Brain microvascular endothelial cell (primary cell): ENCODE data around the gene DAGLB.
A peak's percentile ranks its signal among the peaks of the same experiment; 100 is the strongest.

Source experiments
- DNase-seq: peaks from one replicate; pipeline ENCODE4 v3.0.0-alpha.2; 2020
- H3K27ac ChIP-seq: fragments of 250-450 bp; sonication (Bioruptor Pico); 2 replicates; pipeline ENCODE4 v1.5.1; 2020; ENCODE audit warnings: mild to moderate bottlenecking, moderate library complexity
- H3K27me3 ChIP-seq: fragments of 250-450 bp; sonication (Bioruptor Pico); replicated peaks from 2 replicates; pipeline ENCODE4 v1.5.1; 2020; ENCODE audit warnings: mild to moderate bottlenecking
- H3K36me3 ChIP-seq: fragments of 250-450 bp; sonication (Bioruptor Pico); replicated peaks from 2 replicates; pipeline ENCODE4 v1.5.1; 2020; ENCODE audit warnings: mild to moderate bottlenecking
- H3K4me3 ChIP-seq: 2 replicates; pipeline ENCODE4 v1.5.1; 2011; ENCODE audit warnings: low read depth, mild to moderate bottlenecking, control low read depth, low read length, moderate library complexity
- in situ Hi-C: cut with HindIII; loops from 2 replicates; pipeline ENCODE4 v1.10.0; 2017; ENCODE audit warnings: low sequenced_read_pairs, low pct_ligation_motif_present
- TF ChIP-seq, protein P1 (sequence below): IDR thresholded peaks from 2 replicates; pipeline ENCODE4 v1.5.1; 2011; ENCODE audit warnings: low read depth, mild to moderate bottlenecking, moderate library complexity, low read length, control low read depth, inconsistent platforms; ENCODE audit errors: missing control alignments

Gene DAGLB

DNA sequence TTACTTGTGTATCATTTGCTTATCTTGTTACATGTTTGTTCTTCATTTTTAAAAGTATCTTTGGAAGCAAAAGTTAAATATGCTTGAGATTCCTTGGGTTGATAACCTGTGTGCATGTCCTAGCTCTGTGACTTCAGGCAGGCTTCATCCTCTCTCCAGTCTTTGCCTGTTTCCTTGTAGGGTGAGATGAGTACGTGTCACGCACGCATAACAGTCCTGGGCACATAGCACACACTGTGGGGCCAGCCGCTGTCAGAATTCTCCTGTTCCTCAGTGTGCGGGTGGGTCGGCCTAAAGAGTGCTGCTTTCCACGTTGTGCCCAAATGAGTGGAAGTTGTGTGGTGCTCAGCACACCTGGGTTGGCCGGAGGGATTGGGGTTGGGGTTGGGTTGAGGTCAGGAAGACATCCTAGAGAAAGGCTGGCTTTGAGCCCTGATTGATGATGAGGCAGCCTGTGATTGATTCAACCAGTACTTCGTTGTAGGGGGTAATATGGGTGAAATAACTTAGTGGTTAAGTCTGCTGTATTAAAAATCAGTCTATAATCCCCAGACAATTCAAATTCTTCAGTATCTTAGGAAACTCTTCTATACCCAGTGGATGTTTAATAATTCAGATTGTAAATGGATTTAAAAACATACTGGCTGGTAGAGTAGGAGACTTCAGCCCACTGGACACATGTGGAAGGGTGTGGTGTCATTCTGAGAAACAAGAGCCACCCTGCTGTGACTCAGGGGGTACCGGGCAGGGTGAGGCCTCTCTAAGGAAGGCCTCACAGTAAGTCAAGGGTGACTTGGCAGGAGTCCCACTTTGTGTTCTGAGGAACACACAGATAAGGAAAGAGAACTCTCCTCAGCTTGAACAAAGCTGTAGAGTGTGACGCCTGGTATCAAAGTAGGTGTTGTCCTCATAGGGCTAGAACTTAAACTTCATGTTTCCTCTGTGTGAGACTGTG is 54.8 kb downstream of the DAGLB start:
- in situ Hi-C loops: no loop called here
- Histone ChIP-seq H3K27ac (peak overlapping the region; percentile 40), H3K4me3 (no peak overlapping the region), H3K36me3 (peaks cover 35% of the 10 kb centered on the region), H3K27me3 (no peaks in the 10 kb centered on the region)
- TF ChIP-seq, protein P1, sequence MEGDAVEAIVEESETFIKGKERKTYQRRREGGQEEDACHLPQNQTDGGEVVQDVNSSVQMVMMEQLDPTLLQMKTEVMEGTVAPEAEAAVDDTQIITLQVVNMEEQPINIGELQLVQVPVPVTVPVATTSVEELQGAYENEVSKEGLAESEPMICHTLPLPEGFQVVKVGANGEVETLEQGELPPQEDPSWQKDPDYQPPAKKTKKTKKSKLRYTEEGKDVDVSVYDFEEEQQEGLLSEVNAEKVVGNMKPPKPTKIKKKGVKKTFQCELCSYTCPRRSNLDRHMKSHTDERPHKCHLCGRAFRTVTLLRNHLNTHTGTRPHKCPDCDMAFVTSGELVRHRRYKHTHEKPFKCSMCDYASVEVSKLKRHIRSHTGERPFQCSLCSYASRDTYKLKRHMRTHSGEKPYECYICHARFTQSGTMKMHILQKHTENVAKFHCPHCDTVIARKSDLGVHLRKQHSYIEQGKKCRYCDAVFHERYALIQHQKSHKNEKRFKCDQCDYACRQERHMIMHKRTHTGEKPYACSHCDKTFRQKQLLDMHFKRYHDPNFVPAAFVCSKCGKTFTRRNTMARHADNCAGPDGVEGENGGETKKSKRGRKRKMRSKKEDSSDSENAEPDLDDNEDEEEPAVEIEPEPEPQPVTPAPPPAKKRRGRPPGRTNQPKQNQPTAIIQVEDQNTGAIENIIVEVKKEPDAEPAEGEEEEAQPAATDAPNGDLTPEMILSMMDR: no peak
- DNase-seq: peak; percentile 84

DNA sequence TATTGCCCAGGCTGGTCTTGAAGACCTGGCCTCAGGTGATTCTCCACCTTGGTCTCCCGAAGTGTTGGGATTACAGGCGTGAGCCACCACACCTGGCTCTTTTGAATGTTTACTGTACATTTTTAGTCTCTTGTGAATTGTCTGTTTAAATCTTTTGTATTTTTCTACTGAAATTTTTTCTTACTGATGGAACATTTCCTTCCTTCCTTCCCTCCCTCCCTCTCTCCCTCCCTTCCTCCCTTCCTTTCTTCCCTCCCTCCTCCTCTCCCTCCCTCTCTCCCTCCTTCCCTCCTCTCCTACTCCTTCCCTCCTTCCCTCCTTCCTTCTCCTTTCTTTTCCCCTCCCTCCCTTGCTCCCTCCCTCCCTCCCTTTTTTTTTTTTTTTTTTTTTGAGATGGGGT is 58.0 kb downstream of the DAGLB start:
- peaks cover 39% of the 10 kb centered on the region for H3K36me3 ChIP-seq
- TF ChIP-seq, protein P1: no peak
- H3K27ac ChIP-seq: no peak overlapping the region
- H3K27me3 ChIP-seq: no peaks in the 10 kb centered on the region
- no peak overlapping the region for H3K4me3 ChIP-seq
- in situ Hi-C loops: no loop called here
- DNase-seq: no peak

DNA sequence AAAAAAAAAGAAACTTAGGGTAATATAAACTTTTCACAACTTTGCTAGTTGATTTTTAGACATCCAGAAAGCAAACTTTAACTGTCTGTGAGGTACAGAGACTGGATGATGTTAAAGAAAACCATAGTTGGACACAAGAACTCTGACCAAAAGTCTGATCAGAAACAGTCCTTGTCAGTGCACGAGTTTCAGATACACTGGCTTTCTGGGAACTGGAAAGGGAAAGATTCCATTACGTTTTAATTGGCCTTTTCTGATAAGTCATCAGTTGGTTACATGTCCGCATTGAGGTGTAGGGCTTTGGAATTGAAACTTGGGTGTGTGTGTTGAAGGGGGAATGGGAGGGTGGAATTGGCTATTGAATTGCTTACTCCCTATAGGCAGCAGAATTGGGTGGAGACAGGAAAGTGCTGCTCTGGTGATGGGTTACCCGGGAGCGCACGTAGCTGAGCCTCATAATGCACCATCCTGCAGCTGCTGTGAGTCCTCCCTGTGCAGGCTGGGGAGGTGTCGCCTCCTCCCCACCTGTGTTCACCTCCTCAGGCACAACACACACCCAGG is 59.9 kb downstream of the DAGLB start:
- Histone ChIP-seq H3K4me3 (no peak overlapping the region), H3K27ac (no peak overlapping the region), H3K36me3 (peaks cover 33% of the 10 kb centered on the region), H3K27me3 (no peaks in the 10 kb centered on the region)
- no peak for DNase-seq
- TF ChIP-seq, protein P1: no peak
- in situ Hi-C loops: no loop called here

DNA sequence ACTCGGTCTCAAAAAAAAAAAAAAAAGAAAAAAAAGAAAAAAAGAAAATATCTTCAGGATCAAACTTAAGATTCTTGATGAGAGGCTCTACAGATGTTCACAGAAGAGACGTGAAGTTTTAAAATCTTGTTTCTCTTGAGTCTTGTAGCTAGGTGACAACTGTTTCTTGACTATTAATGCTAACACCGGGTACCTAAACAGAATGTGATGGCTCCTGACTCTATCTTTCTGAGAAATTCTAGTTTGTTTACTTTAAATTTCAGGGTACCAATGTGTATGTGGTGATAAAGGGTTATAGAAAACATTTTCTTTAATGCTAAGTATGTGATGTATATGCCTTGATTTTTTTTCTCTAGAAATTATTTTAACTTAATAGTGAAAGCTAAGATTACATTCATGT is 61.0 kb downstream of the DAGLB start:
- H3K27me3 ChIP-seq: no peaks in the 10 kb centered on the region
- DNase-seq: no peak
- in situ Hi-C loops: no loop called here
- TF ChIP-seq, protein P1: no peak
- H3K4me3 ChIP-seq: no peak overlapping the region
- peaks cover 26% of the 10 kb centered on the region for H3K36me3 ChIP-seq
- H3K27ac ChIP-seq: peak overlapping the region; percentile 1

DNA sequence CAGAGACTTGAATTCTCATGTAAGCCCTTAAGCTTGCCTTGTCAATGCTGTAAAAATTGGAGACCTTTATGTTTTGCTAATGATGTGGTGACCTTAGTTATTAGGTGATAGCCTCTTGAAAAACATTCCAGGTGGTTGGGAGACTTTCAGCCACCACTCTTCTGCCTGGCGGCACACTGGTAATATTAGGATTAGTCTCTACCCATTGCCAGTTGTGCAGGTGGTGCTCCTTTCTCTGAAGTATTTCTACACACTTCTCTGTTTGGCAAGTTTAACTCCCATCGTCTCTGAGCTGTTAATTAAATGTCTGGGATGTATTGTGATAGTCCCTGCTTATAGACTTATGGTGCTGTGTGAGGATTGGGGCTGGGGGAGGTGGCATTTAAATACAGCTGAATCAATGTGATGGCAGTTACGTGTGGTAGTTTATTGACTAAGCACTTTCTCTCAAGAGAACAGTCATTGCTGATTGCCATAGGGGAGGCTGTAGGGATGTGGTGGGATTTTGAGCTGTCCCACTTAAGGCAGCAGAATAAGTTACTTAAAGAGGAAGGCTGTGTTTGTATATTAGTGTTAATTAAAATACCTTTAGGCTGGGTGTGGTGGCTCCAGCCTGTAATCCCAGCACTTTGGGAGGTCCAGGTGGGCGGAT is 61.7 kb downstream of the DAGLB start:
- H3K27ac ChIP-seq: peak overlapping the region; percentile 70
- peaks cover 25% of the 10 kb centered on the region for H3K36me3 ChIP-seq
- no peak overlapping the region for H3K4me3 ChIP-seq
- in situ Hi-C loops: no loop called here
- TF ChIP-seq, protein P1: no peak
- no peaks in the 10 kb centered on the region for H3K27me3 ChIP-seq
- DNase-seq: no peak
